ENCODE data around the gene TRAPPC11.

Gene TRAPPC11

DNA sequence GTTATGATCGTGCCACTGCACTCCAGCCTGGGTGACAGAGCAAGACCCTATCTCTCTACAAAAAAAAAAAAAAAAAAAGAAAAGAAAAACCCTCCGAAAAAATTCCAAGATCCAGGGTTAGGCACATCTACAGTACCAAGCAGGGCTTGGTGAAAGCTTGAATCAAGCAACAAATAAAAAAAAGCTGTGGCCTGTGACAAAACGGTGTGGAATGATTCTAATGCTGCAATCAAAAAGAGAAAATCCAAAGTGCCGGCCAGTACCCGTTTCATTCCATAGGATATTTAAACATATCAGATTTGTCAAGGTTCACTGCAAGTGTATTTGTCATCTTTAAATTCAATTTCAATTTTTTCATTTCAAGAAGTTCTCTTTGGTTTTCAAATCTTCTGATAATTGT is 20.7 kb upstream of the TRAPPC11 start:
- DNase-seq = no peak

DNA sequence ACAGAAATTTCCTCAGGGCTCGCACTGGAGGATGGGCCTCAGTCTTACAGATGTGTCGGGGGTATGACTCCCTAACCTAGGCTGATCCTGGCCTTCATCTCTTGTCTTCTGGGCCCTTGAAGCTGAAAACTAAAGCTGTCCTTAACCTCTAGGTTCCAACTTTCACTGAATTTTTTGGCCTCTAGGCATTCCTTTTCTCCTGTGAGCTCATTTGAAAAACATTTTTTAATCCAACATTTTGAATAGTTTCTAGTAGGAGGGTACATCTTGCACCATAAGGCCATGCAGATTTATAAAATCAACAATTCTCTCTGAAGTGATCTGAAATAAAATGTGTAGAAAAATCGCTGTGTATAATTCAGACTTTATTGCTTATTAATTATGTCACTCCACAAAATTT is 19.8 kb upstream of the TRAPPC11 start:
- no peak for DNase-seq

DNA sequence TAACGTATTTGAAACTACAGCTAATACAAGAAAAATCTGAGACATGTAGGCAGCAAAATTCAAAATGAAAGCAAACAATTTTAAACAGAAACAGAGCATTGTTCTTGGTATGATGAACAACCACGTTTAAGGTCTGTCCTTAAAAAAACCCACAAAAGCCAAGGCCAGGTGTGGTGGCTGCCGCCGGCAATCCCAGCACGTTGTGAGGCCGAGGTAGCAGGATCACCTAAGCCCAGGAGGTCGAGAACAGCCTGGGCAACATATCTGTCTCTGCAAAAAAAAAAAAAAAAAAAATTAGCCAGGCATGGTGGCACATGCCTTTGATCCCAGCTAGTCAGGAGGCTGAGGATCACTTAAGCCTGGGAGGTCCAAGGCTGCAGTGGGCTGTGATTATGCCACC is 13.8 kb upstream of the TRAPPC11 start:
- DNase-seq = no peak

DNA sequence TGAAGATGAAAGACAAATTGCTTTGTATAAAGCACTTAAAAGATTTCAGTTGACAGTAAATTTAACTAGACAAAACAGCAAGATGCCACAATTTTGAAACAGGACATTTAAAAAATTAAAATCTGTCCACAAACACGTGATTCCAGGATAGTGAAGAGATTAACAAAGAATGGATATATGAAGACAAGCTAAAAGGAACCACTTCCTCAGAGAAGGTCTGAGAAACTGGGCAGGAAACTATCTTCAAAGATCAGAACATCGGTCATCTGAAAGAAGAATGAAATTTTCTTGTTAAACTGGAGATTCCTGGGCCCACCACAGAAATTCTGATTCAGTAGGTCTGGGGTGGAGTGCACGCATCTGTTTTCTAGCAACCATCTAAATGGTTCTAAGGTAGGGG is 1.5 kb upstream of the TRAPPC11 start:
- no peak for DNase-seq

DNA sequence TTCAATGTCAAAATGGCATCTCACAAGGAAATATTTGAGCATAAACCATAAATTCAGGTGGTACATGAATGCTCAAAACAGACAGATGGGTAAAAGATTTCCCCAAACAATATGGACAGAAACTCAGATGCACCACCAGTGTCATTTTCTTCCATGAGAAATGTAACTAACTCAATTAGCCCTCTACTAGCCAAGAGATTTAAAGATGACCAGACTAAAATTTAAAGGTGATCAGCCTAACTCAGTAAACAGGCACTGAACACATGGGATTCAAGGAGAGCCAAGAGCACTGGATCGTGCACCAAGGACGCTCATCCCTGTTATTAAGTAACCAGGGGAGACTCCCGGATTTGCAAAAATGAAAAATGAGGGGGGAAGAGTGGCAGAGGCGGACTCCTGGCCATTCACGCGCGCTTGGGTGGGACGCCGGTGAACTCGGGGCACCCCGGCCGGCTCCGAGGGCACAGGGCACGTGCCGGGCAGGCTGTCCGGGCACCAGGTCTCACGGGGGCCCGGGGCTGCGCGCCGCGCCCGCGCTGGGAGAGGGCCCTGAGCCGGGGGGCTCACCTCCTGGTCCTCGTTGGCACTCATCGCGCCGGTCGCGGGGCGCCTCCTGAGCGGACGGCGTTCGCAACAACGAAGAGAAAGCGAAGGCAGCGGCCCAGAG is 598 bp upstream of the TRAPPC11 start:
- DNase-seq = no peak

DNA sequence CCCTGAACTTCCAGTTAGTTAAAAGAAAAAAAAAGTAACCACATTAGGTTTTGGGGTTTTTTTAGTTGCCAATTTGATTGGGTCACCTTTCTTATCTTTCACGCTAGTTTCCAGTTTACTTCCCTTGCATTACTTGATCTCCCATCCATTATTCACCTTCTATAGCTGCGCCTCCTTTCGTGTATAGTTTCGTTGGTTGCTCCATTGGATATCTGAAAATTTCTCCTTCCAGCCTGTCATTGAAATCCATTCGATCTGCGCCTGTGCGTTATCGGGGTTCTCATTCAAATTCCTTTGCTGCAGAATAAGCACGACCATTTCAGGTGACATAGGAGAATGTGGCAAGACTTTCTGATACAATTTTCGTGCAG is 764 bp downstream of the TRAPPC11 start:
- DNase-seq = peak; percentile 43

DNA sequence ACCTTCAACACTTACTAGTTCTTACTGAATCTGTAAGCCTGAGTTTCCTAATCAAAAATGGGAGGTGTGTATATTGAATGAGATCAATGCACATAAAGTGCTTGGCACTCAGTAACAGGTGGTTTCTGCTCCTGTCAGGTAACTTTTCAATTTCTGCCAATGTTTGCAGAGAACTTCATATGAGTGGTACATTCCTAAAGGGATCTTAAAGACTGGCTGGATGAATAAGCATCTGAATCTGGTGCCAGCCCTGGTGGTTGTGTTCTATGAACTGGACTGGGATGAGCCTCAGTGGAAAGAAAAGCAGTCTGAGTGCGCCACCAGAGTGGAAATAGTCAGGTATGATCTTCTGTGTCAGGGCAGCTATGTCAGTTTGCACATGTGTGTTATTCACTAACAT is 7.0 kb downstream of the TRAPPC11 start:
- DNase-seq = no peak

DNA sequence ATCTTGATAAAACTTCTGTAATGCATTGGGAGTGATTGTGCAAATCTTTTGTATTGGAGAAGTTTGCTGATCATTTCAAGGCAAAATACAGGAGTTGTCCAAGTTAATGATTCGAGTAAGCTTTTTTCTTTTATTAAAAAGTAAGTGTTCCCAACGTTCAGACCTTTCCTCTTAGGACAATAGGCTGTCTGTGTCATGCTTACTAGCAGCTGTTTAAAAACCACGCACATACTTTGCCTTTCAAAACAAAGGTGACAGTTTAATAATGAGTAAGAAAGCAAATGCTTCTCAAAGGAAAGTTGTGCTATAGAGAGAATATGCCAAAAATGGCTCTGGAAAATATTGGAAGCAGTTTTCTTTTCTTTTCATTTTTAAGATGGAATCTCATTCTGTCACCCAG is 11.2 kb downstream of the TRAPPC11 start:
- DNase-seq = peak; percentile 46

DNA sequence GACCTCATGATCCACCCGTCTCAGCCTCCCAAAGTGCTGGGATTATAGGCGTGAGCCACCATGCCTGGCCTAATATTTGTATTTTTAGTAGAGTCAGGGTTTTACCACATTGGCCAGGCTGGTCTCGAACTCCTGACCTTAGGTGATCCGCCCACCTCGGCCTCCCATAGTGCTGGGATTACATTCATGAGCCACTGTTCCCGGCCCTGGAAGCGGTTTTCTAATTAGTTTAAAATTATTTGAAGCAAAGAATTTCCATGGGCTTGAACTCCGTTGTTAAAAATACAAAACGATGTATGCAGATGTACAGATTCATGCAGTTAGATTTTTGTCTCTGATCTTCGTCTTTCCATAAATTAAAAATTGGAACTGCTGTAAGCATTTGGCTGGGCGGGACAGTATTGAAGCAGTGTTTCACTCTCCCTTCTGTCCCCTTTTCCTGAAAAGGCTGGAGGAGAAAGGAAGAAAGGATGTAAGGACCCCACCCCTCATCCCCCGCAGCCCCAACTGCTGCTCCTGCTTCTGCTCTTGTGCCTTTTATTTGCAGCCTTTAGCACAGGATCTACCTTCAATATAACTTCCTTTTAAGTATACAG is 12.0 kb downstream of the TRAPPC11 start:
- no peak for DNase-seq

DNA sequence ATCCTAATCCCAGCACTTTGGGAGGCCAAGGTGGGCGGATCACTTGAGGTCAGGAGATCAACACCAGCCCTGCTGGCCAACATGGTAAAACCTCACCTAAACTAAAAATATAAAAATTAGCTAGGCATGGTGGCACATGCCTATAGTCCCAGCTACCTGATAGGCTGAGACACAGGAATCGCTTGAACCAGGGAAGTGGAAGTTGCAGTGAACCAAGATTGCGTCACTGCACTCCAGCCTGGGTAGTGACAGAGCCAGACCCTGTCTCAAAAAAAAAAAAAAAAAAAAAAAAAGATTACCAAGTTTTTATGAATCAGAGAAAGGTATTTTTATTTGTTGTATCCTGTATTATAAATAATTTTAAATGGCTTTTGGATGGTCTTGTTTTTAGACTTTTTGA is 15.1 kb downstream of the TRAPPC11 start:
- DNase-seq = no peak

DNA sequence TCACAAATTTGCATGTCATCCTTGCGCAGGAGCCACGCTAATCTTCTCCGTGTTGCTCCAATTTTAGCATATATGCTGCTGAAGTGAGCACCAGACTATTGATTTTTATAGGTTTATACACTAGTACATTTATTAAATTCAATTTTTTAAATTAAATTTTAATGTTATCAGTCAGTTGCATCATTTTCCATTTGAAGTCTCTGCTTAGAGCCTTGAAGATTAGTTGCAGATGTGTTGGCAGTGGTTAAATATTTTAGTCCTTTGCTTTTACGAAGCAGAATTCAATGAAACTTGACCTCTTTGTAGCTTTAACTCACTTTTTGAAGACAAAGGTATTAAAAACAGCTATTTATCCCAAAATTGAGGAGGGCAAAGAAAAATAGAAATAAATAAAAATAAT is 16.5 kb downstream of the TRAPPC11 start:
- no peak for DNase-seq

DNA sequence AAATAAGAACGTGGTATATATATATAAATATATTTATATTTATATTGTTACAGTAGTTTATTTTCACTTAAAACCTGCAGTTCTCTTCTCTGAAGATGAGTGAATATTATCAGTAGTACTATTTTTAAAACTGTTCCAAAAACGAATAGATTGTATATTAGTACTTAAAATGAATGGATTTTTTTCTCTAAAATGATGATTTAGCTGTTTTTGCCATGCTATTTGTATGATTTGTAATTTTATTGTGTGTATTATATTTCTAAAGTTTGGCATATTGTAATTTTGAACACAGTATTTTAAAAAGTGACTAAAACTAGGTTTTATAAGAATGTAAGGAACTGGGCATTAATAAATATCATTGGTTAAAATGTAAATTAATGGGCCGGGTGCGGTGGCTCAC is 22.0 kb downstream of the TRAPPC11 start:
- DNase-seq = no peak

DNA sequence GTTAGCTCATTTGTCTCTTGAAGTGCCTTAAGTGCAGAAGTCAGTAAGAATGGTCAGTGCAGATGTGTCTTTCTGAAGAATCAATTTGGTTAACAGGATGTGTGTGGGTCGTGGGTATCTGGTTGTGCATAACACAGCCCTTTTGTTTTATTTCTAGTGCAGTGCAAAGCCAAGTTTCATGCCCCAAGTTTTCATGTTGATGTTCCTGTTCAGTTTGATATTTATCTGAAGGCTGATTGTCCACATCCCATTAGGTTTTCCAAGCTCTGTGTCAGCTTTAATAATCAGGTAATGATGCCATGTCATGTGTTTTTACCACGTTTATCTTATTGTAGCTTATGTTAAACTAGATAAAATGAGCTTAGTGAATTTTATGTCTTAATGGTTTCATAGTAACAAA is 27.4 kb downstream of the TRAPPC11 start:
- no peak for DNase-seq

DNA sequence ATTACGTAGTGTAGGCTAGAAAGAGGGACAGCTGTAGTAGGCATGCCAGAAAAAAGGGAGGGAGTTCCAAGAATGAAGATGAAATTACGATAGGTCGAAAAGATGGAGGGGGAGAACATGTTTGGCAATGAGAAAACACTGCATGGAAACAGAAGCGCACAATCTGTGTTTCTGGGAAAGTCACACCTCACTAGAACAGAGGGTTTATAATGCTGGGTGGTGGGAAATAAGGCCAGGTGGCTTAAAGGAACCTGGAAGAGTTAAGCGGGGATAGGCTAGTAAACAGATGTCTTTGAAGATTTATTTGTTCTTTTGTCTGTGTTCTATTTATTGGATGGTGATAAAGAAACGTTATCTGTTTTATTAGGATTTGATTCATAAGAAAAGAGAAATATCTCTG is 29.1 kb downstream of the TRAPPC11 start:
- DNase-seq = no peak

DNA sequence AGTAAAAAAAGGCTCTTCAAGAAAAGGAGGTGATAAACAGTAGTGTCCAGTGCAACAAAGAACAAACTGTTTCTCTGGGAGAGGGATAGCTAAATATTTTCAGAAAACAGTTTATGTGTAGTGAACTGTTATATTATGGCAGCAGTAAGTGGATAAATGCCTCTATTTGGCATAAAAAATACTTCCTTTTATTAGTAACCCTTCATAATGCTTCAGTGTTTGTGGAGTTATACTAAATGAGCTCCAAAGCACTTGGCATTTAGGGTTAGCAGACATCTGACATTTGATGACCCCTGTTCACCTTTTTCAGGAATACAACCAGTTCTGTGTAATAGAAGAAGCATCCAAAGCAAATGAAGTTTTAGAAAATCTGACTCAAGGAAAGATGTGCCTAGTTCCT is 31.9 kb downstream of the TRAPPC11 start:
- no peak for DNase-seq

DNA sequence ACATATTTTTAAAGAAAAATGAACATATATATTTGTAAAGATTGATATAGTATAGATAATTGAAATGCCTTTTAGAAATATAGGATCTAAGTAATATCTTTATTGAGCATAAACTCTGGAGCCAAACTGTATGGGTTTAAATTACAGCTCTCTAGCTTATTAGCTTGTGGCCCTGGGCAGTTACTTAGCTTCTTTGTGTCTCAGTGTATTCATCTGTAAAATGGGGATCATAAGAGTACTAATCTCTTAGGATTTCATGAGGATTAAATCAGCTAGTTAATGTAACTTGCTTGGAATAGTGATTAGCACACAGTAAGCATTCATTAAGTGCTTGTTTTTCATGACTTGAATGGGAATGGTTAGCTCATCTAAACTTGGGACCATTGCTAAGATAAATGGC is 32.8 kb downstream of the TRAPPC11 start:
- no peak for DNase-seq

DNA sequence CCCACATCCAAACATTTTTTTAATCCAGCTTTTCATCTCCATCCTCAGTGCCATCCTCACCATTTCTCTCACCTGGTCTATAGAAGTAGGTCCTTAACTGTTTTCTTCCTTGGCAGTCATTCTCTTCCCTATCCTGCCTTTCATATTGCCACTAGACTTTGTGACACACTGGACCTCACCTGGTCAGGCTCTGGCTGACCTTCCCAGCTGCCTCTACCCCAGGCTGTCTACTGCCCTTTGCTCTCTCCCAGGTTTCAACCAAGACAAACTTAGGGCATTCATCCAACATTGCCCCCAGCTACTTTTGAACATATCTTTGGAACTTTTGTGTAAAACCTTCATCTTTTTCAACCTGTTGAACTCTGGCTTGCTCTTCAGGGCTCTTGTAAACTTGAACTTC is 39.8 kb downstream of the TRAPPC11 start:
- DNase-seq = no peak

DNA sequence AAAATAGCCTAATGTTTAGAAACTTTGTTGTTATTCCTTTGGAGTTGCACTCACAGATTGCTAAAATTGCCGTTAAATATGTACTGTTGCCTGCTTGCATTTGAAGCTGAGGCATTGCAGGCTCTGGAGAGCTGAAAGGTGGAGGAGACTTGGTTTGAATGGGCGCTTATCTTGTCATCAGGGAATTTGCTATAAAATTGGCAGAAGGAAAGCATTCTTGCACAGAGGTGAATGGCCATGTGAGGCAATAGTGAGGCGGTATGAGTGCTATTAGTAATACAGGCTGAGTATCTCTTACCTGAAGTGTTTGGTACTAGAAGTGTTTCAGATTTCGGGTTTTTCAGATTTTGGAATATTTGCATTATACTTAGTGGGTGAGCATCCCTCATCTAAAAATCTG is 41.3 kb downstream of the TRAPPC11 start:
- no peak for DNase-seq

DNA sequence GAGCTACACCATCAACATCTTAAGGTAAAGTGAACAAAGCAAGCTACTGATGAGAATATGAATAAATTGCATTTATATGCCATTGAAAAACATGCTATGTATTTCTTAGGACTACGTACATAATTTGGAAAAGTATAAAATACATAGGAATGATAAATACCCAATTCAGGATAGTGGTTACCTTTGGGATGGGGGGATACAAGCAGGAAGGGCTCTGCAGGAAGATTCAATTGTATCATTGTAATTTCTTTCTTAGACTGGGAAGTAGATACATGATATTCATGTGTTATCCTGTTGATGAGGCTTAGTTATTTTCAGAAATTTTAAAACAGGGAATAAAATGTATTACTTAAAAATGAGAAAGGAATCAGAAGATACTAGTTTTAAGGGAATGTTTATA is 43.4 kb downstream of the TRAPPC11 start:
- no peak for DNase-seq

DNA sequence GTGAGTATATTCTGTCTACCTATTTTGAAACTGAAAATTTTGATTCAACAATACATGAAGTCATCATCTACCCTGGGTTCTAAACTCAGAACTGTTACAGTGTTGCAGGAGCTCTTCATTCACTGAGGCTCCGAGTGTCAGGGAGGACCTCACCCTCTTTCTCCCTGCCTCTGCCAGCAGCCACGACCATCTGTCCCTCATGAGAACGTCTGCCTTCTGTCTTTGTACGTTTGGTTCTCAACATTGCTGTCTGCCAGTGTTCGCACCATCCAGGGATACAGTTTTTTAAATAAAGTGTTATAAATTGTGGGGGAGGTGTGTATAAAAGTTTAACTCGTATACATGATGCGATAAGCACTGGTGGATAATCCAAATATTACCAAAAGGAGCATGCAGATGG is 55.5 kb downstream of the TRAPPC11 start:
- DNase-seq = no peak

DNA sequence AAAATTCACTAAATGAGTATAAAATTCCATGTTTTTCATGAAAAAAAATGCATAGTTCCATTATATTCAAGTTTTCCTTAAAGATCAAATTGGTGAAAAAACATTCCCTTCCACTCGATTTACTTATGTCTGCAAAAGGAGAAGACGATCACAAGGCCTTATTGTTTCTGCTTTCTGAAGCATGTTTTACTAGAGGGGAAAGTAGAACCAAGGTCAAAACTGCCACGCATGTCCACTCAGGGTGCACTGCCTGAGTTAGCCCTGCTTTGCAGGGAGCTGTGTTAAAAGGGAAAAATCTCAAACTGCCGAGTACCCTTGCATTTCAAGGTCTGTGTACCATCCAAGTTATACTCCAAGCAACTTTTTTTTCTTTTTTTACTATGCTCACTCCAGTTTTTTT is 57.2 kb downstream of the TRAPPC11 start:
- DNase-seq = no peak

DNA sequence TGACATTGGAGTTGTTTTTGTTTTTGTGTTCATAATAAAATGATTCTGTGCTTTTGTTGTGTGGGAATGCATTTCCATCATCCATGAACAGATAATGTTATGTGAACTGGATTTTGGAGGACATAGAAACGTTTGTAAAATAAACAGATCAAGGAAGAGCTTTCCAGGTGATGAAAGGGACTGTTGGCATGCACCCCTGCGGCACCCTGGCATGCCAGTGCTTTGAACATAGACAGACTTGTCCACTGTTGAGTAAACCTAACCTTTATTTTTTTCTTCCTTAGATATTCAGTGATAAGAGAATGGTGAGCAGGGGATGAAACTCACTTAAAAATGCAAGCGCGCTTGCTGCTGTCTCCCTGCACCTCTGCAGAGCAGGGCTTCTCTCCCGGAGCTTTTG is 59.8 kb downstream of the TRAPPC11 start:
- no peak for DNase-seq

DNA sequence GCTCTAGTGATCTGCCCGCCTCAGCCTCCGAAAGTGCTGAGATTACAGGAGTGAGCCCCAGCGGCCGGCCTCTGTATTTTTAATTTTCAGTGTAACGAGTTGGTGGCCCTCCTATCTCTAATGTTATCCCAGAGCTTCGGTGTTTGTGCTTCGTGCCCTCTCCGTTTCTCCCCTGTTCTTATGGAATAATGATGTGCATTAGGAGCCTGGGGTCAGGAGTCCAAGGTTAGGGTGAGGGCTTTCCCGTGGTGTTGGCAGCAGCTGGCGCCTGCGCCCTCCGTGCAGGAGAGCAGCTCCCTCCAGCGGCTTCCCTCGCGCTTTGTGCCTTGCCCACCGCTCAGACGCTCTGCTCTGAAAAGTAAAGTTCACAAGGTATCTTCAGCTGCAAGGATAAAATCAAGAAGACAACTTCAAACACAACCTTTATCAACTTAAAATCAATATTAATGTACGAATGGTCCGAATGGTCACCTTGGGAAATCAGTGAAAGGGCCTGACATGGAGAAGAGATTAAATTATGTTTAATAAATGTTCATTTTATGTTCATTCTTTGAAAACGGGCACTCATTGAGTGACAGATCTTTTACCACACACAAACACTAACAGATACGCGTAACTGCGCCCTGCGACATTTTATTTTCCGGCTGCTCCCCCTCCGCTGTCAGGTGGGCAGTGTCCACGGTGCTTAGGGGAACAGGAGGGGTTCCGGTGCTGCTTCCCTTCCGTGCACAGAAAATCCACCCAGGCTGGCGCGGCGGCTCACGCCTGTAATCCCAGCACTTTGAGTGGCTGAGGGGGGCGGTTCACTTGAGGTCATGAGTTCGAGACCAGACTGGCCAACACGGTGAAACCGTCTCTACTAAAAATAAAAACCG is 62.4 kb downstream of the TRAPPC11 start:
- DNase-seq = no peak
